Measurements from ENCODE around the gene FRMD4A.

DNA sequence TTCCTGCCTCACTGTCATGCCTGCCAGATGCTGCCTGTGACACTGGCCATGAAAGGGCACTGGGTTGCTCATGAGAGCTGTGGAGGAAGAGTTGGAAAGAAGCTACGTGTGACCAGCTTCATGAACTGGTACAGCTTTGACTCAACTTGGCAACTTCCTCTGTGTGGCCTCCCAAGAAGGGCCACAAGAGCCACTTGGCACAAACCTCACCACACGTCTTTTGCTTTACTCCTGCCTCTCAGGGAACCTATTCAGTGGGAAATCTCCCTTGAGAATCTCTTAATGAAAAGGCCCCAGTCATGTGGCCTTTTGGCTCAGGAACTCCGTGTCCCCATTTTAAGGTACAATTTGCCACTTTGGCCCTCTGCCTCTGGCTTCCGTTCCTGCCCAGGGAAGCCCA lies 54.5 kb downstream of the FRMD4A start:
- TF ChIP-seq, protein P1, sequence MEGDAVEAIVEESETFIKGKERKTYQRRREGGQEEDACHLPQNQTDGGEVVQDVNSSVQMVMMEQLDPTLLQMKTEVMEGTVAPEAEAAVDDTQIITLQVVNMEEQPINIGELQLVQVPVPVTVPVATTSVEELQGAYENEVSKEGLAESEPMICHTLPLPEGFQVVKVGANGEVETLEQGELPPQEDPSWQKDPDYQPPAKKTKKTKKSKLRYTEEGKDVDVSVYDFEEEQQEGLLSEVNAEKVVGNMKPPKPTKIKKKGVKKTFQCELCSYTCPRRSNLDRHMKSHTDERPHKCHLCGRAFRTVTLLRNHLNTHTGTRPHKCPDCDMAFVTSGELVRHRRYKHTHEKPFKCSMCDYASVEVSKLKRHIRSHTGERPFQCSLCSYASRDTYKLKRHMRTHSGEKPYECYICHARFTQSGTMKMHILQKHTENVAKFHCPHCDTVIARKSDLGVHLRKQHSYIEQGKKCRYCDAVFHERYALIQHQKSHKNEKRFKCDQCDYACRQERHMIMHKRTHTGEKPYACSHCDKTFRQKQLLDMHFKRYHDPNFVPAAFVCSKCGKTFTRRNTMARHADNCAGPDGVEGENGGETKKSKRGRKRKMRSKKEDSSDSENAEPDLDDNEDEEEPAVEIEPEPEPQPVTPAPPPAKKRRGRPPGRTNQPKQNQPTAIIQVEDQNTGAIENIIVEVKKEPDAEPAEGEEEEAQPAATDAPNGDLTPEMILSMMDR (IDR thresholded peaks at IDR 0.05): no peak
- TF ChIP-seq POLR2A (IDR thresholded peaks at IDR 0.05): no peak

Measured in heart left ventricle (tissue), 13 donors.